ENCODE measurements around the gene TAF3.

TAF3 gene

DNA sequence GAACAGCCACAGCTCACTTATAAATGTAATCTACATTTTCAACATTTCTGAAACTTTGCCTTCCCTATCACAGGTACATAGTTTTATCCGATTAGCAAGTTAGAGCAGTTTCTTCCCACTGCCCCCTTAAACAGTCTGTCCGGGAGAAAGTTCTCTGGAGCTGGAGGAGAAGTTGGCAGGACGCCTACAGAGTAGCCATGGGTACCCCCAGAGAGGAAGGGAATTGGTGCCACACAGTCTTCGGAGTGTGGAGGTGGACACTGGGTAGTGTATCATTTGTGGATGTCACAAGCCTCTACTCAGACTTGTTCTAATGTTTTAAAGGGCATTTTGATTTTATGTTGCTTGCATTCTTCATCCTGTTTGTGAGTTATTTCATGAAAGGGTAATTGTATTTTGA lies 39.0 kb downstream of the TAF3 start:
- Histone ChIP-seq H3K4me3 (ENCODE audit: low read length) (no peak overlapping the region), H3K9ac (ENCODE audit: low read length) (no peak overlapping the region), H3K27ac (ENCODE audit: low read depth, low read length) (no peak overlapping the region)

DNA sequence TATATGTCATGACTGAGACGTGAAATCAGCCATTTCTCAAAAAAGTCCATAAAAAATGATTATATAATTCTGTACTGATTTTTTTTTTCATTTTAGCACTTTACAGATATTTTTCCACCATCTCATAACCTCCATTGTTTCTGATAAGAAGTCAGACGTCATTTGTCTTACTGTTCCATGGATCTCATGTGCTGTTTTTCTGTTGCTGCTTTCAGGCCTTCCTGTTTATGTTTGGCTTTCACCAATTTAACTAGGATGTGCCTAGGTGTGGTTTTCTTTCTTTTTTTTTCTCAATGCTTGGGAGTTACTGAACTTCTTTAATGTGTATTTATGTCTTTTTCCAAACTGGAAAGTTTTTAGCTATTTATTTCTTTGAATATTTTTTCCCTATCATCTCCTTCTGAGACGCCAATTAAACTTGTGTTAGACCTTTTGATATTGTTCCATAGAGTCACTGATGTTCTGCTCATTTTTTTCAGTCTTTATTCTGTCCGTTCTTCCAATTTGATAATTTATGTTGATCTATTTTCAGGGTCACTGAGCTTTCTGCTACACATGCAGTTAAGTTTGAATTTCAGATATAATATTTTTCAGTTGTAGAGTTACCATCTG lies 43.3 kb downstream of the TAF3 start:
- Histone ChIP-seq H3K27me3 (ENCODE audit: control insufficient read depth, insufficient read depth, low read length) (no peaks in the 10 kb centered on the region), H3K4me3 (ENCODE audit: low read length) (no peak overlapping the region), H3K27ac (ENCODE audit: low read depth, low read length) (no peak overlapping the region), H3K9ac (ENCODE audit: low read length) (no peak overlapping the region), H3K4me1 (ENCODE audit: control insufficient read depth, insufficient read depth, low read length) (peaks cover 4% of the 10 kb centered on the region), H3K36me3 (ENCODE audit: control insufficient read depth, insufficient read depth, low read length) (no peaks in the 10 kb centered on the region)

More for the DNA sequence above, 39.0 kb downstream of the TAF3 start:
- H3K4me1 ChIP-seq (ENCODE audit: control insufficient read depth, insufficient read depth, low read length) = peaks cover 4% of the 10 kb centered on the region
- H3K27me3 ChIP-seq (ENCODE audit: control insufficient read depth, insufficient read depth, low read length) = no peaks in the 10 kb centered on the region
- H3K36me3 ChIP-seq (ENCODE audit: control insufficient read depth, insufficient read depth, low read length) = no peaks in the 10 kb centered on the region

DNA sequence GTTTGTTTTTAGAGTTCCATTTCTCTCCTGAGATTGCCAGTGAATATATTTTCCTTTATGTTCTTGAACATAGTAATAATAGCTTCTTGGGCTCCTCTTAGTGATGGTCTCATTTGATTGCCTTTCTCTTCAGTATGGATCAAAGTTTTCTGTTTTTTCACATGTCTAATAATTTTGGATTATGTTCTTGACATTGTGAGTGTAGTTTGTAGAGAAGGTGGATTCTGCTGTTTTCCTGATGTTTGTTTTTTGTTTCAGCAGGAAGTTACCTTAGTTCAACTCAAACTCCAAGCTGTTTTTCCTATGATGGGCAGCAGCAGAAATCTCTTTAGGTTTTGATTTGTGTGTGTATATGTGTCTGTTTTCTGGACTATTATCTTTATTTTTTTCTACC lies 43.8 kb downstream of the TAF3 start:
- Histone ChIP-seq H3K4me3 (ENCODE audit: low read length) (no peak overlapping the region), H3K4me1 (ENCODE audit: control insufficient read depth, insufficient read depth, low read length) (peaks cover 4% of the 10 kb centered on the region), H3K9ac (ENCODE audit: low read length) (no peak overlapping the region), H3K27me3 (ENCODE audit: control insufficient read depth, insufficient read depth, low read length) (no peaks in the 10 kb centered on the region), H3K27ac (ENCODE audit: low read depth, low read length) (no peak overlapping the region), H3K36me3 (ENCODE audit: control insufficient read depth, insufficient read depth, low read length) (no peaks in the 10 kb centered on the region)

DNA sequence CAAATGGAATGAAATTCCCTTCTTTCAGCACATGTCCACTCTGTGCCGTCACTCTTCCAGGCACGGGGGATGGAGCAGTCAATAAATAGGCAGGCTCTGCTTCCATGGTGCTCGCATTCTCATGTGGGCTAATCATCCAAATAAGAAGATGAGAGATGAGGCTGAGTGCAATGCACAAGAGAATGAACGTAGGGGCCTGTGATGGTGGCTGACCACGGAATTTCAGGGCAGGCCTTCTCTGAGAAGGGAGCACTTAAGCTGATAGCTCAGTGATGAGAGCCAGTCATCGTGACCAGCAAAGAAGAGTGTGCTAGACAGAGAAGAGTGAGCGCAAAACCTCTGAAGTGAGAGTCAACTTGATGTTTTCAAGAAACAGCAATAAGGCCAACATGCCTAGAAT lies 47.9 kb downstream of the TAF3 start:
- H3K4me3 ChIP-seq (ENCODE audit: low read length) = no peak overlapping the region
- H3K4me1 ChIP-seq (ENCODE audit: control insufficient read depth, insufficient read depth, low read length) = no peaks in the 10 kb centered on the region
- H3K9ac ChIP-seq (ENCODE audit: low read length) = no peak overlapping the region
- no peak overlapping the region for H3K27ac ChIP-seq (ENCODE audit: low read depth, low read length)
- H3K36me3 ChIP-seq (ENCODE audit: control insufficient read depth, insufficient read depth, low read length) = no peaks in the 10 kb centered on the region
- no peaks in the 10 kb centered on the region for H3K27me3 ChIP-seq (ENCODE audit: control insufficient read depth, insufficient read depth, low read length)

DNA sequence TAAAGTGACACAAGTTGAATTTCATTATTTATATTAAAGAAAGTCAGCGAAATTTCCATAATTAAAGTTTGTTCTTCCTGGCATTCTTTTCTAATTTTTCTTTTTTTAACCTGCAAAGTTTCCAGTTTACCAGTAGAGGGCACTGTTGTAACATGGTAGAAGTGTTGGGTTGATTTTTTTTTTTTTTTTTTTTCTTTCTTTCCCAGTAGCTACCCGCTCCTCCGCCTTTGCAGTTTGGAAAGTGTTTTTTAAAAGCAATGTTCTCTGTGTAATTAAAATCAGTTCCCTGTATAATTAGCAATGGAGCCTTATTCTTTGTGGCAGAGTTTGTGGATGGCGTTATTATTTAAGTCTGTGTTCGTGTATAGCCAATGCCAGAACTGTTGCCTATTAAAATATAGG lies 53.7 kb downstream of the TAF3 start:
- H3K4me3 ChIP-seq (ENCODE audit: low read length) = peak overlapping the region; percentile 44
- no peaks in the 10 kb centered on the region for H3K36me3 ChIP-seq (ENCODE audit: control insufficient read depth, insufficient read depth, low read length)
- H3K9ac ChIP-seq (ENCODE audit: low read length) = no peak overlapping the region
- H3K4me1 ChIP-seq (ENCODE audit: control insufficient read depth, insufficient read depth, low read length) = no peaks in the 10 kb centered on the region
- no peak overlapping the region for H3K27ac ChIP-seq (ENCODE audit: low read depth, low read length)
- H3K27me3 ChIP-seq (ENCODE audit: control insufficient read depth, insufficient read depth, low read length) = no peaks in the 10 kb centered on the region

DNA sequence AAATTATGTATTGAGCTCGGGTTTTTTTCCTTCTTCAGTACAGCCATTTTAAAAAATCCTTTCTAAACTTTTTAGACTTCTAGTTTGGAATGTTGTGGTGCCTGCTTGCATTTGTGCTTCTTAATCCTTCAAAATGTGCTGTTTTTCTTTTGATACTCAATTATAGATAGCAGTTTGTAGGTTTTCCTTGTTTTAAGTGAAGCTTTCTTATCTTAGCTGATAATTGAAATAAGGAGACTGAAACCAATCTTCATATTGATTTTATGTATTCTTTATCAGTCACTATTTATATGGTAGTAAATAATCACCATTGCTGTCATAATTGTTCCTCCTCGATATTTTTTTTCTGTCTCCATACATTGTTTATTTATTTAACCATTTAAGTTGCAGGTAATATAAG lies 56.6 kb downstream of the TAF3 start:
- H3K36me3 ChIP-seq (ENCODE audit: control insufficient read depth, insufficient read depth, low read length) = no peaks in the 10 kb centered on the region
- no peak overlapping the region for H3K9ac ChIP-seq (ENCODE audit: low read length)
- no peaks in the 10 kb centered on the region for H3K4me1 ChIP-seq (ENCODE audit: control insufficient read depth, insufficient read depth, low read length)
- no peak overlapping the region for H3K4me3 ChIP-seq (ENCODE audit: low read length)
- H3K27ac ChIP-seq (ENCODE audit: low read depth, low read length) = no peak overlapping the region
- no peaks in the 10 kb centered on the region for H3K27me3 ChIP-seq (ENCODE audit: control insufficient read depth, insufficient read depth, low read length)

DNA sequence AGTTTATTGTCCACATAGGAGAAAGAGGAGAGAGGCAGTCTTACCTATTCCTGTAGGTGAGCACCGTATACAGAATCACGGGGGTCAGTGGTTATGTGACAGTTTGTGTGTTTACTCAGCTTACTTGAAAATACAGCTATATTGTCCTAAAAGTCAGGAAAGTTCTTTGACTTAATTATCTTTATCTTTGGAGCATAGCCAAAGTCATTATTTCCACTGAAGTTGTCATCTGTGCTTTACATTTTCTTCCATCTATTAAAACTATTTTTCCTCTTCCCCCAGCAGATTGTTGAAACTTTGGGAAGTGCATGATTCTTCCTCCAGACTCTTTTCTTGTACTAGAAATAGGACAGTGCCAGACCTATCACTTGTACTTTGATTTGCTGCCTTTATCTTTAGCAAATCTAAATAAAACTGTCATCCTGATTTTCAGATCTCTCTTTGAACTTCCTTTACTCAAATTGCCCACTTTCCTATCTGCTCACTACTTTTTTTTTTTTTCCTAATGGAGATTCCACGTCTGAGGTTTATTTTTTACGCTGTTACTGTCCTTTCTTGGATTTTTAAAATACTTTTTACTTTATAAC lies 58.3 kb downstream of the TAF3 start:
- H3K4me3 ChIP-seq (ENCODE audit: low read length) = no peak overlapping the region
- no peaks in the 10 kb centered on the region for H3K4me1 ChIP-seq (ENCODE audit: control insufficient read depth, insufficient read depth, low read length)
- no peak overlapping the region for H3K9ac ChIP-seq (ENCODE audit: low read length)
- no peaks in the 10 kb centered on the region for H3K27me3 ChIP-seq (ENCODE audit: control insufficient read depth, insufficient read depth, low read length)
- H3K27ac ChIP-seq (ENCODE audit: low read depth, low read length) = no peak overlapping the region
- no peaks in the 10 kb centered on the region for H3K36me3 ChIP-seq (ENCODE audit: control insufficient read depth, insufficient read depth, low read length)

DNA sequence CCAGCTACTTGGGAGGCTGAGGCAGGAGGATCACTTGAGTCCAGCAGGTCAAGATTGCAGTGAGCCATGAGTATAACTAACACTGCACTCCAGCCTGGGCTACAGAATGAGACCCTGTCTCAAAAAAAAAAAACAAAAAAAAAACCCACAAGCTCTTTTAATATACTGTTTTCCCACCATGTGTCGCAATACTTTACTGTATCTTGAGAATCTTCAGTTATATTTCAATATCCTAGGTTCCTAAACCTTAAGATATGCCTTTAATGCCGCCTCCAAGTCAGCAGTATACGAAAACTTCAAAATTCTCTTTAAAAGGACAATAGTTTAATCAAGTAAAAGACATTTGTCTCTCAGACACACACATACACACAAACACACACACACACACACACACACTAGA lies 62.8 kb downstream of the TAF3 start:
- no peak overlapping the region for H3K4me3 ChIP-seq (ENCODE audit: low read length)
- H3K27me3 ChIP-seq (ENCODE audit: control insufficient read depth, insufficient read depth, low read length) = no peaks in the 10 kb centered on the region
- H3K36me3 ChIP-seq (ENCODE audit: control insufficient read depth, insufficient read depth, low read length) = no peaks in the 10 kb centered on the region
- no peak overlapping the region for H3K27ac ChIP-seq (ENCODE audit: low read depth, low read length)
- H3K9ac ChIP-seq (ENCODE audit: low read length) = no peak overlapping the region
- H3K4me1 ChIP-seq (ENCODE audit: control insufficient read depth, insufficient read depth, low read length) = no peaks in the 10 kb centered on the region

DNA sequence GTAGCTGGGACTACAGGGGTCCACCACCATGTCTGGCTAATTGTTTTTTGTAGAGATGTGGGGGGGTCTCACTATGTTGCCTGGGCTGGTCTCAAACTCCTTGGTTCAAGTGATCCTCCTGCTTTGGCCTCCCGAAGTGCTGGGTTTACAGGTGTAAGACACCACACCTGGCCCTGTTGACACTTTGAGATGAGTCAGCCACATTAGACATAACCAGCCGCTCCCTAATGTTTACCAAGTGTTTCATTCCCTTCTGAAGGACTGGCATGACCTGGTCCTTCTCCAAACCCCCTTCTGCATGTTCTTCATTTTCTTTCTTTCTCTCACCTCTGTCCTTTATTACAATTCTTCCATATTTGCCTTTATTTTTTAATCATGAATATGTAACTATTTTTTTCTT lies 67.8 kb downstream of the TAF3 start:
- Histone ChIP-seq H3K9ac (ENCODE audit: low read length) (no peak overlapping the region), H3K27ac (ENCODE audit: low read depth, low read length) (no peak overlapping the region), H3K36me3 (ENCODE audit: control insufficient read depth, insufficient read depth, low read length) (no peaks in the 10 kb centered on the region), H3K4me3 (ENCODE audit: low read length) (no peak overlapping the region), H3K27me3 (ENCODE audit: control insufficient read depth, insufficient read depth, low read length) (no peaks in the 10 kb centered on the region), H3K4me1 (ENCODE audit: control insufficient read depth, insufficient read depth, low read length) (no peaks in the 10 kb centered on the region)

DNA sequence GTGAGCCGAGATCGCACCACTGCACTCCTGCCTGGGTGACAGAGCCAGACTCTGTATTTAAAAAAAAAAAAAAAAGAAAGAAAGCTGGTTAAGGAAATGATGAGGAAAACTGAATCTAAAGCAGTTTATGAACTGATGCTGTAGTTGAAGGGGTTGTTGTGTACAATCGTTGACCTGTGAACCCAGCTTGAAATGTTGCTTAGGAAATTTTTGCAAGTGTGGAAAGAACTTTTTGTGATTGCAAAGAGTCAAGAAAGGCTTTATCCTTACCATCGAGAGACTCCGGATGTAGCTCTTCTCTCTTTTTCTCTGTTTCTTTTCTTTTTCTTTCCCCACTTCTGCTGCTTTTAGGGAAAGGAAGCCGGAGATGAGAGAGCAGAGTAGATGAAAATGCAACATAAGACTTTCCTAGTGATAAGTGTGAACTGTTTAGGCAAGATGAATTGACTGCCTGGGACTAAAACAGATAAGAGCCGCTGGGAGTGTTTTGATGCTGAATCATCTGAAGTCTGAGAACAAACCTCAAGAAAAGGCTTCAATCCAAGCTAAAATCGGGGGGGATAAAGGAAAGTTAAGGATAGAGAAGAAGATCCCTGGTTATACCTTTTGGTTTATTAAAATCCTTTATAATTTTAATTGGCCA lies 69.0 kb downstream of the TAF3 start:
- Histone ChIP-seq H3K36me3 (ENCODE audit: control insufficient read depth, insufficient read depth, low read length) (no peaks in the 10 kb centered on the region), H3K27ac (ENCODE audit: low read depth, low read length) (no peak overlapping the region), H3K4me3 (ENCODE audit: low read length) (no peak overlapping the region), H3K4me1 (ENCODE audit: control insufficient read depth, insufficient read depth, low read length) (no peaks in the 10 kb centered on the region), H3K9ac (ENCODE audit: low read length) (no peak overlapping the region), H3K27me3 (ENCODE audit: control insufficient read depth, insufficient read depth, low read length) (no peaks in the 10 kb centered on the region)

DNA sequence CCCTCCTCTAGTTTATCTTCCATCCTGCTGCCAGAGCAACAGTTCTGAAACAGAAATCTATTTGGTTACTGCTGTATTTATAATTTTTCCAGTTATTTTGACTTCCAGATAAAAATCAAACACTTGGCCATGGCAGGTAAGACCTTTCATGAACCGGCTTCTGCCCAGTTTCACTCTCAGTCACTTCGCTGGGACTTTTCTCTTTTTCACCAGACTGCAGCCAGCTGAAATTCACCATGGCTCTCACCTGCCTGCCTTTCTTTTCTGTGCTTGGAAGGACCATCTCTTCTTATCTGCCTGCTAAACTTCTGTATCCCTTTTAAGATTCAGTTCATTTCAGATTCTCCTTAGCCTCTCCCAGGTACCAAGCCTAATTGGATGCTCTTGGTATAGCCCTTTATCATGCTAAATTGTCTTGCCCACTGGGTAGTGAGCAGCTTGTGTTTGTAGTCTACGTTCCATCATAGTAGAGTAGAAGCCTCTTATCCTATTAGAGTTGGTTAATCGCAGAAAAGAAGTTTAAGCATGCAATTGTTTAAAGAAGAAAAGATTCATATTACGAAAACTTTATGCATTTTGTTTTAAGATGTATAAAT lies 71.7 kb downstream of the TAF3 start:
- H3K27ac ChIP-seq (ENCODE audit: low read depth, low read length) = no peak overlapping the region
- H3K27me3 ChIP-seq (ENCODE audit: control insufficient read depth, insufficient read depth, low read length) = no peaks in the 10 kb centered on the region
- H3K9ac ChIP-seq (ENCODE audit: low read length) = no peak overlapping the region
- no peaks in the 10 kb centered on the region for H3K4me1 ChIP-seq (ENCODE audit: control insufficient read depth, insufficient read depth, low read length)
- H3K4me3 ChIP-seq (ENCODE audit: low read length) = no peak overlapping the region
- H3K36me3 ChIP-seq (ENCODE audit: control insufficient read depth, insufficient read depth, low read length) = no peaks in the 10 kb centered on the region

DNA sequence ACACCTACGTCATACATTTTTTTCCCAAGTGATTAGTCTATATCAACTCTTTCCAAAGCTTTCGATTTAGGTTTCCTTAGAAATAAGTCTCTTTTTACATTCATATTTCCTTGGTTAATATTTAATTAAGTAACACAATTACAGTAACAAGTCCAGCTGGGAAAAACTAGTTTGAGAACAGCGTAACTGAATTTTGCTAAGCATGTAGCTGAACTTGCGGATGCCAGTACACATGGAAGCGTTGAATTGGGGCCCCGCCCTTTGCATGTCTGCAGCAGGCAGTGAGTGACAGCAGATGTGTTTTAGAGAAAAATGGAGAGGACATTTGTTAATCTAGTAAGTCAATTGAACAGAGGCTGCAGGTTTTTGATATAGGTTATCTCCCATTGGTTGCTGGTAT lies 72.5 kb downstream of the TAF3 start:
- Histone ChIP-seq H3K4me1 (ENCODE audit: control insufficient read depth, insufficient read depth, low read length) (no peaks in the 10 kb centered on the region), H3K4me3 (ENCODE audit: low read length) (no peak overlapping the region), H3K9ac (ENCODE audit: low read length) (no peak overlapping the region), H3K27ac (ENCODE audit: low read depth, low read length) (no peak overlapping the region), H3K36me3 (ENCODE audit: control insufficient read depth, insufficient read depth, low read length) (no peaks in the 10 kb centered on the region), H3K27me3 (ENCODE audit: control insufficient read depth, insufficient read depth, low read length) (no peaks in the 10 kb centered on the region)

DNA sequence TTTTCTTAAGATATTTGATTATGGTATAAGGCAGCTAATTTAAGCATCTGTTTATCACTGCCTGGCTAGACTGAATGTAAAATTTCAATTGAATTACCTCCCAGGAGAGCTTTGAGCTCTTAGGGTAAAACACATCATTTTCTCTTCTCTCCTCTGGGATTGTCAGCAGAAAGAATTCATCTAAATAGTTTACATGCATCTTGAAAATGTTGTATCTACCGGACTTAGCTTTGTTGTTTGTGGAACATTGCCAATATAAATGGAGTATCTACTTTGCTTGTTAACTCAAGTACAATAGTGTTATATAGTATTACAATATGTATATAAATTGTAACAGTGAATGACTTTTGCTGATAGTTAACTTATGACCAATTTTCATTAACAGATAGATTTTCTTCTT lies 73.3 kb downstream of the TAF3 start:
- Histone ChIP-seq H3K4me1 (ENCODE audit: control insufficient read depth, insufficient read depth, low read length) (no peaks in the 10 kb centered on the region), H3K4me3 (ENCODE audit: low read length) (no peak overlapping the region), H3K9ac (ENCODE audit: low read length) (no peak overlapping the region), H3K27me3 (ENCODE audit: control insufficient read depth, insufficient read depth, low read length) (no peaks in the 10 kb centered on the region), H3K36me3 (ENCODE audit: control insufficient read depth, insufficient read depth, low read length) (no peaks in the 10 kb centered on the region), H3K27ac (ENCODE audit: low read depth, low read length) (no peak overlapping the region)
